ENCODE data around the gene KDM7A.

DNA sequence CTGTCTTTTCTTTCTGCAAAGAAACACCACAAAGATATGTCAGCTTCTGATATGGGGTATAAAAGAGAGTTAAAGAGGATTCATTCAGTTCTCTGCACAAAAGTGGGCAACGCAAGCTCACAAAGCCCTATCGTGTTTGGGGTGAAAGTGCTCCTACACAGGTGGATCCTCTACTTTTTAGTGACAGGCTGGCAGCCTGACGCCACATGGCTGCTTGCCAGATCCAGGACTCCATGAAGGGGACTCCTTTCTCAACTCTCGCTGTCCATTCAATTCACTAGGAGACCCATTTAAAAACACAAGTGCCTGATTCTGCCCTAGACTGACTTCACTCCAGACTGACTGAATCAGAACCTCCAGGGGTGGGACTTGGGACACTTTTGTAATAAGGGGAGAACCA, 122.0 kb downstream of the KDM7A start:
- no peak for TF ChIP-seq EP300 (IDR thresholded peaks at IDR 0.05)
- TF ChIP-seq, protein P1, sequence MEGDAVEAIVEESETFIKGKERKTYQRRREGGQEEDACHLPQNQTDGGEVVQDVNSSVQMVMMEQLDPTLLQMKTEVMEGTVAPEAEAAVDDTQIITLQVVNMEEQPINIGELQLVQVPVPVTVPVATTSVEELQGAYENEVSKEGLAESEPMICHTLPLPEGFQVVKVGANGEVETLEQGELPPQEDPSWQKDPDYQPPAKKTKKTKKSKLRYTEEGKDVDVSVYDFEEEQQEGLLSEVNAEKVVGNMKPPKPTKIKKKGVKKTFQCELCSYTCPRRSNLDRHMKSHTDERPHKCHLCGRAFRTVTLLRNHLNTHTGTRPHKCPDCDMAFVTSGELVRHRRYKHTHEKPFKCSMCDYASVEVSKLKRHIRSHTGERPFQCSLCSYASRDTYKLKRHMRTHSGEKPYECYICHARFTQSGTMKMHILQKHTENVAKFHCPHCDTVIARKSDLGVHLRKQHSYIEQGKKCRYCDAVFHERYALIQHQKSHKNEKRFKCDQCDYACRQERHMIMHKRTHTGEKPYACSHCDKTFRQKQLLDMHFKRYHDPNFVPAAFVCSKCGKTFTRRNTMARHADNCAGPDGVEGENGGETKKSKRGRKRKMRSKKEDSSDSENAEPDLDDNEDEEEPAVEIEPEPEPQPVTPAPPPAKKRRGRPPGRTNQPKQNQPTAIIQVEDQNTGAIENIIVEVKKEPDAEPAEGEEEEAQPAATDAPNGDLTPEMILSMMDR (IDR thresholded peaks at IDR 0.05) = no peak
- no peak for TF ChIP-seq POLR2A (IDR thresholded peaks at IDR 0.05)

Data from ovary (tissue), 3 donors.